ENCODE data around the gene RFX8.
"Not testable (repeated sequence)": the region's sequence is repeated elsewhere in the genome, so short reads cannot be mapped to it uniquely, and the experiment has no call there.

Gene RFX8

DNA sequence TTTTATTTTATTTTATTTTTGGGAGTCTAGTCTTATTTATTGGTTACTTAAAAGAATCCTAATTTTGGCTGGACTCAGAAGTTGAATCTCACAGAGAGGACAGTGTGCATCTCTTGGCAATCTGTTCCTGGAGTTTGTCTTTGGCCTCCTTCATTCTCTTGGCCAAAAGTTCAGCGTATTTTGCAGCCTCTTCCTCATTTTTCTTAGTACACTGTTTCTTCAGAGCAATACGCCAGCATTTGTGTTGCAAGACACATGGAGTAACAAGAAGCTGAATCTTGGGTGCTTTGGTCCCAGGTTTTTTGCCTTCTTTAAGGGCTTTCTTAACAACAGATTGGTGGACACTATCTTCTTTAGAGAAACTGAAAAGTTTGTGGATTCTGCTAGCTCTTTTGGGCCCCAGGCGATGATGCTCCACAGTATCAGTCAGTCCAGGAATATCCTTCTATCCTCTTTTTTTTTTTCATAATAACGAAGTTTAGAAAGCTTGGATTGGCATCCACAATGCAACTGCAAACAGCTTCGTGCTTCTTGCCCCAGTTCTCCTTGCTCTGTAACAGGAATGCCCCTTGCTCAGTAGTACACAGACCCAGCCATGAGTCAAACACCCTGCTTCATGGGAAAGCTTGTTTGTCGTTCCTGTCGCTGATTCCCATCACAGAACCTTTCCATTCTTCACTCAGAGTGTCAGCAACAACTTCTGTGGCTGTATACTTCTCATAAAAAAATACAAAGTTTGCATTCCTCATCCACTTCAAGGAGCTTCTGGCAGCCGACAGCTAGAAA lies 34.8 kb upstream of the RFX8 start:
- H3K27me3 ChIP-seq (ENCODE audit: insufficient read depth, low read depth, severe bottlenecking), result no peaks in the 10 kb centered on the region
- no peak overlapping the region for H3K4me3 ChIP-seq (ENCODE audit: low read depth, low read length)
- no peak for DNase-seq
- H3K27ac ChIP-seq, result no peak overlapping the region
- no peaks in the 10 kb centered on the region for H3K36me3 ChIP-seq
- H3K9me3 ChIP-seq (ENCODE audit: severe bottlenecking), result no peaks in the 10 kb centered on the region
- no peak for TF ChIP-seq CTCF (IDR thresholded peaks at IDR 0.05; ENCODE audit: low read depth, low read length)

- no peaks in the 10 kb centered on the region for H3K9me3 ChIP-seq (ENCODE audit: severe bottlenecking)
- DNase-seq, result no peak
- no peaks in the 10 kb centered on the region for H3K27me3 ChIP-seq (ENCODE audit: insufficient read depth, low read depth, severe bottlenecking)
- no peak for TF ChIP-seq CTCF (IDR thresholded peaks at IDR 0.05; ENCODE audit: low read depth, low read length)
- no peak overlapping the region for H3K27ac ChIP-seq
- H3K4me3 ChIP-seq (ENCODE audit: low read depth, low read length), result no peak overlapping the region
- no peaks in the 10 kb centered on the region for H3K36me3 ChIP-seq
Observed at GRCh38 chr2:101508636-101509035, 33.7 kb upstream of the RFX8 start.

- H3K27ac ChIP-seq; DNase-seq; H3K9me3 ChIP-seq (ENCODE audit: severe bottlenecking); H3K4me3 ChIP-seq (ENCODE audit: low read depth, low read length); H3K27me3 ChIP-seq (ENCODE audit: insufficient read depth, low read depth, severe bottlenecking); H3K36me3 ChIP-seq: not testable (repeated sequence)
Observed at GRCh38 chr2:101505276-101505675, 30.4 kb upstream of the RFX8 start.

DNA sequence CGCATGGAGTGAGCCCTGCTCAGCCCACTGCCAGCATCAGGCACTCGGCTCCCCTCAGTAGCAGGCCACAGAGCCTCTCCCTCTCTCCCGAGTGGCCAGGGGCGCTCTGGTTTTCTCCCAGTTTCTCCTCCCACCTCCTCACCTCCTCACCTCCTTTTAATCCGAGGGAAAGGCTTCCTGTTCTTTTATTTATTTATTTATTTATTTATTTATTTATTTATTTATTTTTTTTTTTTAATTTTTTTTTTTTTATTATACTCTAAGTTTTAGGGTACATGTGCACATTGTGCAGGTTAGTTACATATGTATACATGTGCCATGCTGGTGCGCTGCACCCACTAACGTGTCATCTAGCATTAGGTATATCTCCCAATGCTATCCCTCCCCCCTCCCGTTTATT lies 29.8 kb upstream of the RFX8 start:
- not testable (repeated sequence) for H3K27ac ChIP-seq; H3K9me3 ChIP-seq (ENCODE audit: severe bottlenecking); H3K36me3 ChIP-seq; DNase-seq; H3K27me3 ChIP-seq (ENCODE audit: insufficient read depth, low read depth, severe bottlenecking); H3K4me3 ChIP-seq (ENCODE audit: low read depth, low read length)

DNA sequence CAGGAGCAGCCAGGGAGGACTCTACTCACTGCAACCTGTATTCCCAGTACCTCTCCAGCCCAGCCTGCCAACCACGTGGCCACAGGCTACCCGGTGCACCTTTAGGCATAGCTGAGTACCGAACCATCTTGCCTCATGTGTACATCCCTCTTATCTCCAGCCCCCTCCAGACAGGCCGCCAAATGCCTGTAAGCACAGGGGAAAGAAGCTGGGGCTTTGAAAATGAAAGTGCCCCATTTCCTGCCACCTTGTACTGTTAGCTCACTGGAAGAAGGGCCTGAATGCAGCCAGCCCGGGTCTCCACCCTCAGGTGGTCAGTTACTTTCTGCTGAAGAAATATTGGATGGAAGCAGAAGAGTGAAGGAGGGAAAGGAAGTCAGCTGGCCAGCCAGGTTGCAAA lies 27.2 kb upstream of the RFX8 start:
- TF ChIP-seq CTCF (IDR thresholded peaks at IDR 0.05; ENCODE audit: low read depth, low read length), result no peak
- Histone ChIP-seq H3K9me3 (ENCODE audit: severe bottlenecking) (no peaks in the 10 kb centered on the region), H3K27me3 (ENCODE audit: insufficient read depth, low read depth, severe bottlenecking) (no peaks in the 10 kb centered on the region), H3K36me3 (no peaks in the 10 kb centered on the region), H3K27ac (no peak overlapping the region), H3K4me3 (ENCODE audit: low read depth, low read length) (no peak overlapping the region)
- DNase-seq, result no peak

DNA sequence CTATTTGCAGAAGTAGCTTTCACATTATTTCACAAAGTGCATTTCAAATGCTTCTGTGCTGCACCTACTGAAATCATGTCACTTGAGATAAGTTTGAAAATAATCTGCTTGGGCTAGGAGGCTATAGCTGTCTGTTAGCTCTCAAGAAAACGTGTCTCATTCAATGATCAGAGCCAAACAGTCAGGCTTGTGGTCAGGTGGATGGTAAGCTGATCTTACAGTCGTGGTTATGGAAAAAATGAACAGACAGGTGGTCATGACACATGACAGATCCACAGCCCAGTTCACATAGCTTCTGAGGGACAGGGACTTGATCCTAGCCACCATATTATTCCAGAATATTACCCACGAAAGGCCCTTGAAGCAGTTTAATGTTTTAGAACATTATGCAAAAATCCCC lies 26.5 kb upstream of the RFX8 start:
- Histone ChIP-seq H3K4me3 (ENCODE audit: low read depth, low read length) (no peak overlapping the region), H3K36me3 (no peaks in the 10 kb centered on the region), H3K27me3 (ENCODE audit: insufficient read depth, low read depth, severe bottlenecking) (no peaks in the 10 kb centered on the region), H3K27ac (no peak overlapping the region), H3K9me3 (ENCODE audit: severe bottlenecking) (no peaks in the 10 kb centered on the region)
- DNase-seq, result no peak
- TF ChIP-seq CTCF (IDR thresholded peaks at IDR 0.05; ENCODE audit: low read depth, low read length), result no peak

DNA sequence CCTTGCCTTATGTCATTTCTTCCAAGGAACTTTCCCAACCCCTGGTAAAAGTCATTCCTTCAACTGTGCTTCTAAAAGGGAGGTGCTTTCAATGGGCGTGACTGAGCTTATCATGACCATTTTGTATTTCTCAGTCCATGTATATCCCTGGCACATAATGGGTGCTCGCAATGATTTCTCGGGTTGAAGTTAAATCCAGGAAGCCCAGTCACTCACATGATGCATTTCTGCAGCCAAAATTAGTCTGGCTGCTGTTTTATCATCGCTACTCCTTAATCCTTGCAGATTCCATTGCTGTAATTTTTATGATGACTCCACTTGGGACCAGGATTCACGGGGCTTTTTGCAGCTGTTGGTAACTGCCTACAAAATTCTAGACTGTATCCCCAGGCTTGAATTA lies 25.9 kb upstream of the RFX8 start:
- Histone ChIP-seq H3K4me3 (ENCODE audit: low read depth, low read length) (no peak overlapping the region), H3K27me3 (ENCODE audit: insufficient read depth, low read depth, severe bottlenecking) (no peaks in the 10 kb centered on the region), H3K27ac (no peak overlapping the region), H3K9me3 (ENCODE audit: severe bottlenecking) (no peaks in the 10 kb centered on the region), H3K36me3 (no peaks in the 10 kb centered on the region)
- DNase-seq, result no peak
- TF ChIP-seq CTCF (IDR thresholded peaks at IDR 0.05; ENCODE audit: low read depth, low read length), result no peak

All from WERI-Rb-1 (cell line).